A549 (cell line): ENCODE results near the gene EP400.

Experiments used
- CBX2 ChIP-seq: fragments of 200-600 bp; sonication (generic); IDR thresholded peaks from 2 replicates; pipeline ENCODE4 v1.6.1; 2016; ENCODE audit warnings: low read depth, mild to moderate bottlenecking, borderline replicate concordance
- CTCF ChIP-seq: fragments of >200 bp; sonication (Bioruptor Twin); formaldehyde crosslinking; IDR thresholded peaks from 3 replicates; pipeline ENCODE4 v1.5.1; 2016
- FOSL2 ChIP-seq, 2 experiments: fragments of 450-650 bp in 1 of 2; fragments of >200 bp in 1 of 2; sonication (Bioruptor Twin) in 1 of 2; formaldehyde crosslinking; IDR thresholded peaks; 2 replicates each; pipeline versions ENCODE4 v1.5.0 to v1.6.1; 2016 to 2020; ENCODE audit warnings: mild to moderate bottlenecking in 1 of 2, moderate library complexity in 1 of 2
- MAFK ChIP-seq: fragments of 450-650 bp; IDR thresholded peaks from 2 replicates; pipeline ENCODE4 v1.6.1; 2014; ENCODE audit not compliant: partially characterized antibody
- MYC ChIP-seq: IDR thresholded peaks from 2 replicates; pipeline ENCODE4 v1.6.1; 2012; ENCODE audit warnings: mild to moderate bottlenecking, inconsistent platforms, low read length, improper control_type of control experiment, borderline replicate concordance
- REST ChIP-seq: fragments of 200-600 bp; sonication (generic); IDR thresholded peaks from 2 replicates; pipeline ENCODE4 v1.6.1; 2016; ENCODE audit warnings: antibody characterized with exemption, mild to moderate bottlenecking, moderate library complexity

GRCh38 chr12:131948166-131948712, 1.5 kb upstream of the EP400 start:
- no peak for TF ChIP-seq CTCF
- no peak for TF ChIP-seq MAFK
- TF ChIP-seq MYC, result no peak
- TF ChIP-seq REST, result no peak
- no peak for TF ChIP-seq CBX2
- no peak for TF ChIP-seq FOSL2 (IDR thresholded peaks at IDR 0.05)
- TF ChIP-seq FOSL2 (CRISPR knock-in tag; IDR thresholded peaks at IDR 0.05), result no peak
